Adipose tissue (tissue), 3 donors: ENCODE results near the gene CCDC86. TPM values are rescaled to one million over a fixed set of nuclear protein-coding genes. Genes with fewer than 3 reads are reported as not detected.

Experiments used
- H3K27ac ChIP-seq: one replicate; pipeline ENCODE4 v1.5.1; 2013; ENCODE audit warnings: low read depth, low read length
- WGBS, 3 donors: extraction: QIAGEN DNeasy Blood & Tissue Kit; methylation state at CpG; one replicate each; pipeline ENCODE4 v1.1.7; 2013; 5-methylcytosine and 5-hydroxymethylcytosine counted together
- polyA plus RNA-seq, 3 donors: library from polyadenylated mRNA; stranded (reverse); fragments of 200-250 nt; gene quantifications; one replicate each; pipeline ENCODE4 v1.2.3, GENCODE V29; 2013
- donor health status: healthy with polysubstance abuse.
- donor health status: Bipolar disorder and iron deficiency.
- donor health status: healthy.

CCDC86 gene
- polyA plus RNA-seq, 3 donors, result 11.6 to 34.7 (median 13.8) TPM

GRCh38 chr11:60875366-60876167 is 33.7 kb downstream of the CCDC86 start:
- 84 to 86% (median 86%) methylated on average over 7 of the region's 7 CpGs for WGBS, 3 donors
- H3K27ac ChIP-seq, result no peak overlapping the region

- no peak overlapping the region for H3K27ac ChIP-seq
- WGBS, 3 donors, result 96 to 100% (median 100%) methylated on average over 2 of the region's 2 CpGs
Measured at GRCh38 chr11:60876168-60876485, 34.2 kb downstream of the CCDC86 start.

DNA sequence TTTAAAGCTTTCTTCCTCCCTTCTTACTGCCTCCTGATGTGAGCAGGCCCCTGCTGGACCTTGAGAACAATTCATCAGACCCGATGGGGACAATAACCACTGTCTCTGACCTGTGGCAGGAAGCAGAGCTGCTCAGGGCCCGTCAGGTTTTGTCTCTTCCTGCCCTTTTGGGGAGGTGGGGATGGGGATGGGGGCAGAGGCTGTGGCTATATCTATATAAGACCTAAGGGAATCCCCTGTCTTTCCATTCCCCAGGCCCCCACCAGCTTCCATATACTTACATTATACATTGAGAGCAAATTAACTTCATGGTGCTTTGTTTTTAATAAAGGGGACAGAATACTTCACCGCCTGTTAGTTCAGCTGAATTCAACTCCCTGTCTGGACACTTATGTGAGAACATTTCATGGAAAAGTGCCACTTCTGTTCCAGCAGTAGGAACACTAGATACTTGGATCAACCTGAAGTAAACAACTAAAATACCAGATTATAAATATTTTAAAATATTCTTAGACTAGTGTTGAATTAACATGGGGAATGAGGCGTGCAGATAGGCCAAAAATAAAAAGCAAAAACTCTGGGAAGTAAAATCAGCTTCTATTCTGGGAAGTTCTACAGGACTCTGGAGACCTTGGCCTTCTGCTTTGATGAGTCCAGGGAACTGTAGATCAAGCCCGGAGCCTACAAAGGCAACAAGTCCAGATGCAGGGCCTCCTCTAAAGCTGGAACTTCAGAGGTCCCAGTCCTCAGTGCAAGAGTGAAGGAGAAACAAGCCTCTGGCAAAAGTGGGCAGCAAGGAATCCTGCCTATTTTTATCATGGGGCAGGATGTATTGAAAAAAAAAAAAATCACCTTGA is 36.6 kb downstream of the CCDC86 start:
- no peak overlapping the region for H3K27ac ChIP-seq
- WGBS, 3 donors, result 56 to 78% (median 64%) methylated on average over 5 of the region's 5 CpGs

DNA sequence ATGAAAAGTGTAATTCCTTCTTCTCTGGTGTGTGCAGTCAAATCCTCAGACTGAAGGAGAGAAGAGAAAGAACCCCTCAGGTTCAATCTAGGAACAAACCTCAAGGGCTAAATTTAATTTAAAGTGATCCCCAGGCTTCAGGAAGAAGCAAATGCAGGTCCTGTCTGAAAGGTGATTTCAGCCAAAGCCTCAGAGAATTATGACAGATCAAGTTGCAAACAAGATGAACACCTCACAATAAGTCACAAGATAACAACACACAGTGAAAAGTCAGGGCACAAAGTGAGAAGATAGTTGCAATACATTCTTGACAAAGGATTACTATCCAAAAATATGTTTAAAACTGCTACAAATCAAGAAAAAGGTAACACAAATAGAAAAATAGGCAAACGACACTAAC is 37.2 kb downstream of the CCDC86 start:
- no peak overlapping the region for H3K27ac ChIP-seq
- 64 to 91% (median 82%) methylated on average over 1 of the region's 1 CpG for WGBS, 3 donors

DNA sequence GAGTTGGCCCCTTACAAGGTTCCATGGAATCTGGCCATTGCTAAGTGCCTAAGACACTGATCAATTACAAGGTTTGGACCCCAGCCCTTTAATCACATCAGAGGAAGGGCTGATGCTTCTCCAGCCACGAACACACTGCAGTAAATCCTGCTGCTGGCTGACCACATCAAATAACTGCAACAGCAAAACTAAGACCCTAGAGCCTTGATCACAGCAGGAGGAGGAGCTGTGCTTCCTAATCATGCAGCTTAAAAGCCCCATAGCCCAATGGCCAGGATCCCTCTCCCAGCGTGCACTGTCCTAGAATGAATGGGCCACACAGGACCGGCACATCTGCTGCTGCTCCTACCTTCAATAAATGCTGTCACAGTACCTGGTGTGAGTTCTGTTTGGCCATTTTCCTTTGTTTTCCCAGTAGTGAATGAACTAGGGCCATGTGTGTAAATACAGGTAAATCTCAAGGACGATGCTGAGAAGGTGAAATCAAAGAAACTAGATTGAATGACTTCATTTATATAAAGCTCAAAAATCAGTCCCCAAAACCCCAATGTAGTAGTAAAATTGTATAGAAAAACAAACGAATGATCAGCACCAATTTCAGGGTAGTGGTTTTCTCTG is 38.2 kb downstream of the CCDC86 start:
- 56 to 84% (median 80%) methylated on average over 5 of the region's 5 CpGs for WGBS, 3 donors
- H3K27ac ChIP-seq, result no peak overlapping the region

GRCh38 chr11:60880643-60881282 is 38.9 kb downstream of the CCDC86 start:
- 36 to 86% (median 81%) methylated on average over 8 of the region's 8 CpGs for WGBS, 3 donors
- no peak overlapping the region for H3K27ac ChIP-seq

DNA sequence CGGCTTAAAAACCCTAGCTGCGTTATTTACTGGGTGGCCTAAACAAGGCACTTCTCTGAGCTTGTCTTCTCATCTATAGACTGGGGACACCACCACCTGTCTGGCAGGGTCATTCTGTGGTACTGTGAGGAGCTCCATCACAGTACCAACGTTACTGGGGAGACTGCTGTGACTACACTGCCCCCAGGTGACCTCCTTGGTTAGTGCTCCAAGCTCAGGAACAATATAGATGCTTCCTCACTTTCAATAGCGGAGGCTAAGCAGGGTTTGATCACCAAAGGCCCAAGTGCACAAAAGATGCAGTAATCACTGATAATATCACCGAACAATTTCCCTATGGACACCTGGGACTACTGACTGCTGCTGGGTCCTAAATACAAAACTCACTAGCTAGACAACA is 45.6 kb downstream of the CCDC86 start:
- WGBS, 3 donors, result 54 to 60% (median 55%) methylated on average over 5 of the region's 5 CpGs
- H3K27ac ChIP-seq, result no peak overlapping the region

DNA sequence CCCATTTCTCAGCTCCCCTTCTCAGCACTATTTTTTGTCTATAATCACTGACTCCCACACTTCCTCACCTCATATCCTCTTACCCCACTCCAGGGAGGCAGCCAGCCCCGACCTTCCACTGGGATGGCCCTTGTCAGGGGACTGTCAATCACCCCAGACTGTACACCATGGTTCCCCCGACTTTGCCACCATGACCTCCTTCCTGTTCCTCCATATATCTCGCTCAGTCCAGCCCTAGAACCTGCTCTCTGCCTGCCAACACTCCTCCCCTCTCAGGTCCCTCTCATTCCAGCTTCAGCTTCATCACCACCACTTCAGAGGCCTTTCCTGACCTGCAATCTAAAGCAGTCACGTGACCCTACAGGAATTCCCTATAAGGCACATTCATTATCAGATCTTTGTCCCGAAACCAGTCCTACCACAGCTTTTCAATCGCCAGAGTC is 48.0 kb downstream of the CCDC86 start:
- 45 to 61% (median 58%) methylated on average over 6 of the region's 6 CpGs for WGBS, 3 donors
- no peak overlapping the region for H3K27ac ChIP-seq

DNA sequence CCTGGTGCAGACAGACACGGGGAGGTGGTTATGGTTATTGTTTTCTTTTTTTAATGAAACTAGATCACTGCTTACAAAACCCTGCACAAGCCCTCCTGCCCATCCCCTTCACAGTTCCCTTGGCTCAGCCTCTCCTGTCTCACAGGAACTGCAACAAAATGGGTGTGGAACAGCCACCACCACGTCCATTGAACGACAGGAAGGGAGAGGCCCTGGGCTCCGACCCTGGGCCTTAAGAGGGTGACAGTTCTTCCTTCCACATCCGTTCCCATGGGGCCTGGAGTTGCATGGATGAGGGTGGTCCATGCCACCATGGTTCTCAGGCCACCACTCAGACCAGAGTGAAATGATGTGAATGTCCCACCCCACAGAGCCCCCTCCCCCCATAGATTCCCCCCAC is 48.8 kb downstream of the CCDC86 start:
- WGBS, 3 donors, result 36 to 79% (median 36%) methylated on average over 5 of the region's 5 CpGs
- no peak overlapping the region for H3K27ac ChIP-seq

DNA sequence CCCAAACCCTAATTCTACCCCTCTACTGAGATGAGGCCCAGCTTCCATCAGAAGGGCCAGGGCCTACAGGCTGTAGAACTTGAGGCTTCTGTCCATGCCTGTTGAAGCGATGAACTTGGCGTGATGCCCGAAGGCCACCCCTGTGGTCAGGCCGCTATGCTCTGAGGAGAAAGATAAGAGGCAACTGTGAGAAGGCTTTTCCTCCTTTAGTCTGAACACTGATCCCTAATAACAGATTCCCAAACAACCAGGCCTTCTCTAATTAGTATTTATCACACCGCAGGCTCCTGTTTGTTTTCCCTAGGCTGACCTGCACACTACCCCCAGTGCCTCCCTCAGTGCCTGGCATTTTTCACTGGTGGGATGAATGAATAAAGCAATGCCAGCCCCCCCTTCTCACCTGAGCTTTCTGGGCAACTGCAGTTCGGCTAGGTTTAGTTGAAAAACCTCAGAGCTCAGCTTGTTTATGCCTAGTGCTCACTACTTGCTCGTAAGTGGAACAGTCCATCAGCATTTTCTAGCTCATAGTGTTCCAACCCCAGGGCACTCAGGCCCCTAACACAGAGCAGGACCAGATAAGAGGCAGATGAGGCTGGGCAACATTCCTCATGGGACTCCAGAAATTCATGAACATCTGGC is 49.3 kb downstream of the CCDC86 start:
- WGBS, 3 donors, result 61 to 78% (median 73%) methylated on average over 7 of the region's 7 CpGs
- no peak overlapping the region for H3K27ac ChIP-seq

GRCh38 chr11:60895687-60896086 is 53.8 kb downstream of the CCDC86 start:
- no peak overlapping the region for H3K27ac ChIP-seq
- WGBS, 3 donors, result 79 to 94% (median 79%) methylated on average over 5 of the region's 5 CpGs

DNA sequence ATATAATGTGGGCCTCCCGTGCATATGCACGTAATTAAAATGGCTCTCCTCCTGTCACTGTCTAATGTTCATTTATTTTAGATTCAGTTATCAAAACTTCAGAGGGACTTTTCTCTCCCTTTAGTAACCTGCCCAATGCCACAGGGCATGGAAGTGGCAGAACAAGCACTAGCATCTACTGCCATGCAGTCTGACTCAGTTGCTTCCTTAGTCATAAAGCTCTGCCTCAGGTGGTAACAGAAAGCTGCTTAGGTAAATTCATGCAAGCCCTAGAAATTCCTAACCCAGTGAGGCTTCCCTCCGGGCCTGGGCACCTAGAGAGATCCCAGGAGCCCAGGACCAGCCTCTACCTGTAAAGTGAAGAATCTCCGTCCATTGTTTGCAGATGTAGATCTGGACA is 55.6 kb downstream of the CCDC86 start:
- H3K27ac ChIP-seq, result no peak overlapping the region
- 86 to 94% (median 93%) methylated on average over 4 of the region's 4 CpGs for WGBS, 3 donors

DNA sequence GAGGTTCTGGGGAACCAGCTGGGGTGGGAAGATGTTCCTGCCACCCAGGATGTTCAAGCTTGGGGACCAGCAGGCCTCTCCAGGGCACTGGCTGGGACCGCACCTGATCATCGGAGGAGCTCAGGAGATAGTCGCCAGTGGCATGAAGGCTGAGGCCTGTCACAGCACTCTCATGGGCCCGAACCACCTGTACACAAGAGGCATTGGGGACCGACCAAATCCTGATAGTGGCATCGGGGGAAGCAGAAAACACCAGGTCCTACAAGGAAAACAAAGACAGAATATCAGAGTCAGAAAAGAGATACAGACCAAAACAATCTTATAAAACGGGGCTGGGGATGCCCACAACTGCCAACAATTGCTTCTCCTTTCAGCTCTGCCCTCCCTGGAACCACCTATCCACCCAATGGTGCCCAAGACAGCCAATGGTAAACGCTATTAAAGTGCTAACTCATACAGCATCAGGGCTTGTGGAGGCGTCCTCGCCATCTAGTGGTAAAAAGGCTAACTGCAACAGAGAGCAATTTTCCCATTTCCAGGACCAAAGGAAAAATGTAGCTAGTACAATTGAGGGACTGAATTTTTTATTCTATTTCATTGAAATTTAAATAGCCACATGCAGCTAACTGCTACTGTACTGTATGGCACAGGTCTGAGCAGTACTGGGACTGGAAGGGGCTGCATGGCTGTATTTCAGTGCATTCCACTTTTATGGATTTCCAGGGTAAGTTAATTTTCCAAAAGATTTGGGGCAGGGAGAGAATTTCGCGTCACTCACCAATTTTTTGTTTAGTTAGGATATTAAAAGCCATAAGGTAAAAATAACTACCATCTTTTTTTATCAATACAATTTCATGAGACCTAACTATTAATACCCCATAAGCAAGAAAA is 57.4 kb downstream of the CCDC86 start:
- H3K27ac ChIP-seq, result no peak overlapping the region
- 60 to 64% (median 61%) methylated on average over 12 of the region's 12 CpGs for WGBS, 3 donors

- H3K27ac ChIP-seq, result no peak overlapping the region
- WGBS, 3 donors, result 66 to 84% (median 76%) methylated on average over 4 of the region's 4 CpGs
Measured at GRCh38 chr11:60899977-60900376, 58.1 kb downstream of the CCDC86 start.
